AG08396 (cell line): Measurements from ENCODE around the gene TBL3.

Experiments
- DNase-seq: peaks from one replicate; pipeline ENCODE4 v3.0.0; 2012; ENCODE audit warnings: low spot score, mixed read lengths

The TBL3 gene

DNA sequence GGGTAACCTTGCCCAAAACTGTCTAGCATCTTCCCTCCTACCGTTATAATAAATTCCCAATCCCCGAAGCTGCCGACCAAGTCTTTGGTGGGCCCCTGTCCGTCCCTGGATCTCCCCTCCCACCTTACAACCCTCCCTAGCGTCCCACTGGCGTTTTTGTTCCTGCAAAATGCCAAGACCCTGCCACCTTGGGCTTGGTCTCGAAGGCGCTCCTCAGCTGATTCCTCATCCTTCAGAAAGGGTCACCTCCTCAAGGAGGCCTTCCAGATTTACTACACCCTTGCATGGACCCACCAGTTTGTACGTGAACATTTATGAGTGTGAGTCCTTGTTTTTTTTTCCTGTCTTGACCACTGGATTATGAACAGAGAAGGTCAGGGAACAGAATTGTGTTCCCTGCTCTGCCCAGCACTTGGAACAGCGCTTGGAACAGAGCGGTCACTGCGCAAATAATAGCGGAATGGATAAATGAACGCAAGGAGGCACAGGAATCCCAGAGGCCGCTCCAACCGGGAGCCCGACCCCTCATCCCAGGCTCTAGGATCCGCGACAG is 11.2 kb downstream of the TBL3 start:
- DNase-seq, result no peak

DNA sequence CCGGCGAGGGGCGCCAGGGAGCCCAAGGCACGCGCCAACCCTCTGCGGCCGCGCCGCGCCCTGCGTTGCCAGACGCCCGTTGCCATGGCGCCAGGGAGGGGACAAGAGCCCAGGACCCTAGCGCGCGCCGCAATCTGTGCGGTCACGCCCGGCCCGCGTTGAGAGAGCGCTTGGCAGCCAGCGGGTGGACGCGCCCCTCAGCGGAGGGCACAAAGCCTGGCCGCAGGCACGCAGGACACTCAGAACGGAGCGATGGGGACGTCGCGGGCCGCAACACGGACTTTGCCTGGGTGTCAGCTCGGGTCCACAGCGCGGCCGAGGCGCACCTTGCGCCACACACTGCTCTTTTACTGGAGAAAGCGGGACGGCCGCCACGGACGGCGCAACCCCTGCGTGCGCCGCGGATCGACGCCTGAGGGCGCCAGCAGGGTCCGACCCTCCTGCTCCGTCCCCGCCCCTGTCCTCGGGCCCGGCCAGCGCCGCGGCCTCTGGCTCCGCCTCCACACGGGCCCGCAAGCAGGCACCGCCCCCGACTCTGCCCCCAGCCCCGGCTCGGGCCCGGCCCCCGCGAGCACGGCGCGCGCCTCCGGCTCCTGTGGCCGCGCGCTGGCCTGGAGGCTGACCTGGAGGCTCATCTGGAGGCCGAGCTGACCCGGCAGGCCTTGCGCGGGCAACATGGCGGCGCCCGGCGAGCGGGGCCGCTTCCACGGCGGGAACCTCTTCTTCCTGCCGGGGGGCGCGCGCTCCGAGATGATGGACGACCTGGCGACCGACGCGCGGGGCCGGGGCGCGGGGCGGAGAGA is 11.9 kb downstream of the TBL3 start, which contains the start of gene GFER:
Gene GFER (plus strand): TSS at position 650 of the 803 bp plus-strand sequence. CDS start 26 bp downstream, at position 676.
- peak; percentile 99 for DNase-seq

DNA sequence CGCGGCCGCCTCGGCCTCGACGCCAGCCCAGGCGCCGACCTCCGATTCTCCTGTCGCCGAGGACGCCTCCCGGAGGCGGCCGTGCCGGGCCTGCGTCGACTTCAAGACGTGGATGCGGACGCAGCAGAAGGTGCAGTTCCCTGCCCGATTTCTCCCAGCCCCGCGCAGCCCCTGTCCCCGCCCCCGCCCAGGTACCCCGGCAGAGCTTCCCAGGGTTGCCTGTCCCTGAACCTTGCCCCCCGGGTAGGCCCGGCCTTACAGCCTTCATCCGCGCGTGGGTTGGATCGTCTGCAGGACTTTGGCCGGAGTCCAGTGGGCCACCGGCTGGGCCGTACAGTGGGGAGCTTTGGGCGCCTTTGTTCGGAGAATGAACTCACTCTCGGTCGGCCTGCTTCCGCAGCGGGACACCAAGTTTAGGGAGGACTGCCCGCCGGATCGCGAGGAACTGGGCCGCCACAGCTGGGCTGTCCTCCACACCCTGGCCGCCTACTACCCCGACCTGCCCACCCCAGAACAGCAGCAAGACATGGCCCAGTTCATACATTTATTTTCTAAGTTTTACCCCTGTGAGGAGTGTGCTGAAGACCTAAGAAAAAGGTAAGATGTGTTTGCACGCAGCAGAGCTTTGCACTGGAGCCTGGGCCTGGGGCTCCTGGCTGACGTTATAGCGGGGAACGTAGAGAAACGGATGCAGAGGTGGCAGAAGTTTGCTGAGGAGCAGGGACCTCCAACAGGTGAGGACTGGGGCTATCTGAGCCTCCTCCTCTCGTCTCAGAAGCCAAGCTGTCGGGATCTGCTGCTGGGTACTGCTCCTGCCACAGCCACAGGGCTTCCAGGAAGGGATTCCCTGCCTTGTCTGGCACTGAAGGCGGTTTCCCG is 12.7 kb downstream of the TBL3 start:
- DNase-seq, result peak; percentile 51

DNA sequence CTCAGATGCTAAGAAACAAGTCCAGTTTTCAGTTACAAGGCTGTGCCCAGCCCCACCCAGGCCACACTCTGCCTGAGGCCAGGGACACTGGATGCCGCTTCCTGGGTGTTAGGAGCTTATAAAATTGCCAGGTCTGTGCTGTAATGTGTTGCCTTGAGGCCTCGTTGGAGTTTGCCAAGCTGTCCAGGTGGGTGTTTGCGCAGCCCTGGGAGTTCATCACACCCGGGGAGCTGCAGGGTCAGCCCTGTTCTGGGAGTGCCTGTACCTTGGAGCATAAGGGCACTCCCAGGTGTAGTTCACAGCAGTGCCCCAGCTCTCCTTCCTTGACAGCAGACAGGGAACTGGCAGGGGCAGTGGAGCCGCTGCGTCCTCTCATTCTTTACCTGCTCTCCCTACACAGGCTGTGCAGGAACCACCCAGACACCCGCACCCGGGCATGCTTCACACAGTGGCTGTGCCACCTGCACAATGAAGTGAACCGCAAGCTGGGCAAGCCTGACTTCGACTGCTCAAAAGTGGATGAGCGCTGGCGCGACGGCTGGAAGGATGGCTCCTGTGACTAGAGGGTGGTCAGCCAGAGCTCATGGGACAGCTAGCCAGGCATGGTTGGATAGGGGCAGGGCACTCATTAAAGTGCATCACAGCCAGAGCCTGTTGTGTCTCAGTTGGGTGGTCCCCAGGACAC is 13.8 kb downstream of the TBL3 start:
- no peak for DNase-seq

DNA sequence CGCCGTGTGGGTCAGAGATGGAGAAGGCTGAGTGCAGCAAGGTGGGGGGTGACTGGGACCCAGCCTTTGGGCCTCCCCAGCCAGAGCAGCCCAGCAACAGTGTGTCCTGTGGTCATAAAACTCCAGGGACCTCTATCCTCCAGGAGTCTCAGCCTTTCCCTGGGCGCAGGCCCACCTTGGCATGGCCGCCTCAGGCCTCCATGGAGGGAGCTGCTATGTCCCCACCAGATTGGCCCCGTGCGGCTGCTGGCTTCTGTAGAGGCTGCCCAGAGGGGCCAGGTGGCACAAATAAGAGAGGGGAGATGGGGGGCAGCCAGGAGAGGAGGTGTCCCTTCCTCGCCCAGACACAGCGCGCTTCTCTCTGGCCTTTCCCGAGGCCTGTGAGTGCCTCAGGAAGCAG is 15.3 kb downstream of the TBL3 start:
- DNase-seq, result no peak

DNA sequence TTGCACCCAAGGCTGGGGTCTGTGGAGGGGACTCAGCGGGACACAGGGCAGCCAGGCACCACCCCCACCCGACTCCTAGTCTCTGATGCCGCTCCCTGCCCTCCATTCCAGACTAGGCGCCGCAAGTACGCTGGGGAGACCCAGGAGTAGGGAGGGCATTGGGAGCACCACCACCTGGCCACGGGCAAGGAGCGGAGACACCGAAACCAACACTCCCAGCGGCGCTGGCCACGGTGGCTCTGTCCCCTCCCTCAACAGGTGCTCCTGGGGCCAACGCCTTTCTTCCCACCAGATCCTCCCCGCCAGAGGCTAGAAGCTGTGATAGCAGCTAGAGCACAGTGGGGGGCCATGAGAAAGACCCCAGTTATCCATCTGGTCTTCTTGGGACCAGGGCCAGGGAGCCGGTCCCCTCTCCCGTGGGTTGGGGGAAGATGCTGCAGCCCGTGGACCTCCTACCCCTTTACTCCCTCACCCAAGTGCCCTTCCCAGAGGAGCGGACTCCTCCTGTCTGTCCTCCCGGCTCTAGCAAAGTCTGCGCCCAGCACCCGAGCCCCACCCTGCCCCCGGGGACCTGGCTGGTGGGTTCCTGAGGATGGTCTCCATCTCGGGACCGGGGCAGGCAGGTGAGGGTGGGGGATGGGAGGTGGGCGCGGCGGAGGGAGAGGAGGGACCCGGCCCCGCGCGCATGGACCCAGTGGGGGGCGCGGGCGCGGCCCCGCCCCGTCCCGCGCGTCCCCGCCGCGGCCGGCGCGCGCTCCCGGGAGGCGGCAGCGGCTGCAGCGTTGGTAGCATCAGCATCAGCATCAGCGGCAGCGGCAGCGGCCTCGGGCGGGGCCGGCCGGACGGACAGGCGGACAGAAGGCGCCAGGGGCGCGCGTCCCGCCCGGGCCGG is 17.6 kb downstream of the TBL3 start, which contains the start of gene SYNGR3:
Gene SYNGR3 (plus strand): TSS at position 762 of the 892 bp plus-strand sequence. CDS start 133 bp downstream, outside the sequence.
- peak; percentile 68 for DNase-seq

DNA sequence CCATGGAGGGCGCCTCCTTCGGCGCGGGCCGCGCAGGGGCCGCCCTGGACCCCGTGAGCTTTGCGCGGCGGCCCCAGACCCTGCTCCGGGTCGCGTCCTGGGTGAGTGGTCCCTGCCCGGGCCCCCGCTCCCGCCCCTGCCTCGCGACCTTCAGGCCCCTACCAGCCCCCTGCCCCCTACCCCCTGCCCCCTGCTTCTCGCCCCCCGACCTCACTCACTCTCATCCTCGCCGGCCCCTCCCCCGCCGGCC is 18.2 kb downstream of the TBL3 start:
- DNase-seq, result no peak

DNA sequence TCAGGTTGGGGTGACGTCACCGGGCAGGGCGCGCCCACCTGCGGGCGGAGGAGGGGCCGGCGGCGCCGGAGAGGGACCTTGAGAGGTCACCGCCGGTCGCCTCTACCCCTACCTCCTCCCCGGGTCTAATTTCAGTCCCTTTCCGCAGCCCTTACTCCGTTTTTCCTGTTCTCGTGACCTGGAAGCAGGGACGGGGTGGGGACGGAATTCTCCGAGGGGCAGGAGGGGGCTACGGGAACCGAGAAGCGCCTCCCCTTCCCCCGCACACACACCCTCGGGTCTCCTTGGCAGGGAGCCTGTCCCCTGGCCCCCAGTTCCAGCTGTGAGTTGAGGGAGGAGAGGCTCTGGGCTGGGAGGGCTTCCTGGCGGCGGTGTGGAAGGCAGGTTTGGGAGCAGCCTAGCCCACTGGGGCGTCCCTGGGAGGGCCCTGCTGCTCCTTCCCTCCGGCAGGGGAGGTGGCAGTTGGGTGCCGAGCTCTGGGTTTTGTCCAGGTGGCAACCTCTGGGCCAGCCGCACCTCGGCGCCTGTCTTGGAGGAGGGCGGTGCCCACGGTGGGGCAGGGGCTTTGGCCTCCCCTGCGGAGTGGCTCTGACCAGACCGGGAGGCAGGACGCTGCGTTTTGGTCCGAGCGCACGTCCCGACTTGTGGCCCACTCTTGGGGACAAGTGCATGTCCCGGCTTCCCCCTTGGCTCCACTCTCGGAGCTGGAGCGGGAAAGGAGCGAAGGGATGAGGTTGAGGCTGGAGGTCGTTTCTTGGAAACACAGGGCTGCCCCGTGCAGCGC is 18.7 kb downstream of the TBL3 start:
- DNase-seq, result no peak

DNA sequence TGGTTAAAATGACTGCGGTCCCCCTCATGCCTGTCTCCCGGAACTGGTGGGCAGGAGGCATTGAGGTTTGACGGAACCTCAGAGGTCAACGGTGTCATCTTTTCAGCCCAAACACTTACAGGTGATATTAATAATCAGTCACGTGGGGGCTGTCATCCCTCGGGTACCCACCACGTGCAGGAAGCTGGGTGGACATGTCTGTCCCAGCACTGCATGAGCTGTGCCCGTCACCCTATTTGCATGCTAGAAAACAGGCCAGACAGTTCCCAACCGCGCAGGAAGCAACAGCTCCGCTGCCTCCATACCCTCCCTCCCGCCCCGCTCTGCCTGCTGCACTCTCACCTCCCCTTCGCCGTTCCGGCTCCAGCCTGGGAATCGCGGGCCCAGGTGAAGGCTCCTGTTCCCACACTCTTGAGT is 19.3 kb downstream of the TBL3 start:
- no peak for DNase-seq

DNA sequence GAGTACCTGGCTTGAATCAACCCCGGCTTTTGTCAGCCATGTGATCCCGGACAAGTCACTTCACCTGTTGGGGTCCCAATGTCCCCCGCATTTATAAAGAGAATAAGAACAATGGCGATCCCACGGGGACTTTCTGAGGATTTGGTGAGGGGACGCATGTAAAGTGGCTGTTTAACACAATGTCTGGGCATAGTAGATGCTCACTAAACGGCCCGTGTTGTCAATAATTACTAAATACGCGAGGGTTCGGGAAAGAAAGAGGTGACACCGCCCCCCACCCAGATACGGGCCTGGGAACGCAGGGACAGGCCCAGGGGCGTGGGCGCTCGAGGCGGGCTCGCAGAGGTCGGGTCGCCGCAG is 19.7 kb downstream of the TBL3 start:
- no peak for DNase-seq

DNA sequence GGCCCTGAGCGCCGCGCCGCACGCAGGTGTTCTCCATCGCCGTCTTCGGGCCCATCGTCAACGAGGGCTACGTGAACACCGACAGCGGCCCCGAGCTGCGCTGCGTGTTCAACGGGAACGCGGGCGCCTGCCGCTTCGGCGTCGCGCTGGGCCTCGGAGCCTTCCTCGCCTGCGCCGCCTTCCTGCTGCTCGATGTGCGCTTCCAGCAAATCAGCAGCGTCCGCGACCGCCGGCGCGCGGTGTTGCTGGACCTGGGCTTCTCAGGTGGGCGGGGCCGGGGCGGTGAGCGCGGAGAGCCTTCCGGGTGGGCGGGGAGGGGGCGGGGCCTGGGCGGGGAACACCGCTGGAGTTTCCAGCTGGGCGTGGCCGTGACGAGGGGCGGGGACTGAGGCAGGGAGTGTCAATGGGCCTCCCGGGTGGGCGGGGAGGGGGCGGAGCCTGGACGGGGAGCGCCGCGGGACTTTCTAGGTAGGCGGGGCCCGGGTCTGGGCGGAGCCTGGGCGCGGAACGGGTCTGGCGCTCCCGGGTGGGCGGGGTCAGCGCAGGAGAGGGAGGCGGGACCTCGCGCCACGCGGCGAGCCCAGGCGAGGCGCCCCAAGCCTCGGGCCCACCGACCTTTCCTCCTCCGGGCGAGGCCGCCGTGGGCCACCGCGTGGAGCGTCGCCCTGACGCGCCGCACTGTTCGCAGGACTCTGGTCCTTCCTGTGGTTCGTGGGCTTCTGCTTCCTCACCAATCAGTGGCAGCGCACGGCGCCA is 20.3 kb downstream of the TBL3 start:
- DNase-seq, result peak; percentile 95

DNA sequence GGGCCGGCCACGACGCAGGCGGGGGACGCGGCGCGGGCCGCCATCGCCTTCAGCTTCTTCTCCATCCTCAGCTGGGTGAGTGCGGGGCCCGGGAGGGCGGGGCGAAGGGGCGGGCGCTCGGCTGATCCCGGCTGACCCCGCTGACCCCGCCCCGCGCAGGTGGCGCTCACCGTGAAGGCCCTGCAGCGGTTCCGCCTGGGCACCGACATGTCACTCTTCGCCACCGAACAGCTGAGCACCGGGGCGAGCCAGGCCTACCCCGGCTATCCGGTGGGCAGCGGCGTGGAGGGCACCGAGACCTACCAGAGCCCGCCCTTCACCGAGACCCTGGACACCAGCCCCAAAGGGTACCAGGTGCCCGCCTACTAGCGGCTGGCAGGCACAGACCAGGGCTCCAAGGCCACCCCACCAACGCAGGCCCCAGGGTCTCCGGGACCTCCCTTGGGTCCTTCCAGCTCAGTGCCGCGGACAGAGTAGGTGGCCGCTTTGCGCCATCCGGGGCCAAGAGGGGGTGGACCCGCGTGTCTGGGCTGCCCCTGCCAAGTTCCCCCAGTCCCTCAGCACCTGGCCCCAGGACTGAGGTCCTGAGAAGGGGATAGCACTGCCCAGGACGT is 21.0 kb downstream of the TBL3 start:
- no peak for DNase-seq

DNA sequence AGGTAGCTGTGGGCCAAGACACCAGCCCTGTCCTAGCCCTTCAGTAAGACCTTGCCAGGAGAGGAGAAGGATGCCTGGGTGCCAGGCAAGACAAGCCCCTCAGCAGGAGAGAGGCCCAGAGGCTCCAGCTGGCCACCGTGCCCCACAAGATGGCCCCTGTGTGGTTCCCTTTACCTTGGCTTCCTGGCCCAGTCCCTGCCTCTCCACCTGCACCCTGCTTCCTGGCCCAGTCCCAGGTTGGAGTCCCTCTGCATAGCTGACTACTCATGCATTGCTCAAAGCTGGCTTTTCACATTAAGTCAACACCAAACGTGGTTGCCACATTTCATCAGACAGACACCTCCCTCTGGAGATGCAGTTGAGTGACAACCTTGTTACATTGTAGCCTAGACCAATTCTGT is 21.9 kb downstream of the TBL3 start:
- DNase-seq, result no peak

DNA sequence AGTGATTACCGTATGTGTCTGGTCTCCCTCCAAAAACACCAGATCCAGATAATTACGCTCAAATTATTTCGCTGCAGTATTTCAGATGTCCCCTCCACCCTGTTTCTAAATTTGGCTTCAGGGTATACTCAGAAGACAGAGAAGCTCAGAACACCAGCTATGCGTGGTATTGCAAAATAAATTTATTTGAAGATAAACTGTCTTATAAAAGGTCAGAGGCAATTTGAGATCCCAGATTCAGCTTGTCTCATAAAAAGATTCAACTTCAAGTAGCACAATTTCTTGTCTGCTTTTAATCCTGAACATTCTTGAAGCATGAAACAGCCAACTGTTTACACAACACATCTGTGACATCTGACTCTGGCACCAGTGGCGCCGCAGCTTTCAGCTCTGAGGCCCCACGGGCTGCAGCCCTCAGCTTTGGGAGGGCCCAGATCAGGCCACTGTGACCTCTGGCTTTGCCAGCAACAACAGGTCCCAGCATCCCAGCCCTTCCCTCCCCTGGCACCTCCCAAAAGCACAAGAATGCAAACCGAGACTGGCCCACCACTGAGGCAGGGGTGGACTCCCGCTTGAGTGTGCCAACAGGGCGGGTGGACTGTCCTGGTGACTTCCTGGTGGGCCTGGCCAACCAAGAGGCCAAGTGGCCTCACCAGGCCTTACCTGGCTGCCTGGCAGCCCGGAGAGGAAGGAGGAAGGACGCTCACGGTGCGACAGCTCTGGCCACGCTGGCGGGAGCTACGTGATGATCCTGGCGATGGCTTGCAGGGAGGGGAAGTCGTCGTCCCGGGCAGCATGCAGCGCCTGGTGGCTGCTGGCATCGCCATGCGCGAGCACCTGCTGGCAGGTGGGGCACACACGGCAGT is 25.9 kb downstream of the TBL3 start:
- DNase-seq, result peak; percentile 73

DNA sequence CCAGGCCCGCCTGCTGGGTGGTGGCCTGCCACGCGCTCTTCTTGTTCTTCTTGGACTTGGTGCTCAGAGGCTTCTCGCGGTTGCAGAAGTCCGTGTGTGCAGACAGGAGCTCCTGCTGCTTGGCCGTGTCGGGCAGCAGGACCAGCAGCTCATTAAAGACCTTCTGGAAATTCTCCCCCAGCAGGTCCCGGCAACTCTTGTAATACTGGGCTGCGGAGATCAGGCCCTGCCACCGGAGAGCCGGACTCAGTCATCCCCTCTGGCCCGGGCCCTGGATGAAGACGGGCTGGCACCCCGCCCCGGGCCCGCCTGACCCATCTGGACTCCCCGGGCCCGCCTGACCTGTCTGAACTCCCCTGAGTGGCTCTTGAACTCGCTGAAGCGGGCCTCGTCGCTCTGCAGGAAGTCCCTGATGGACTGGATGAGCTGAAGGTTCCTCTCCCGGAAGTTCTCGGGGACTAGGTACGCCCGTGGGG is 26.5 kb downstream of the TBL3 start:
- DNase-seq, result no peak

DNA sequence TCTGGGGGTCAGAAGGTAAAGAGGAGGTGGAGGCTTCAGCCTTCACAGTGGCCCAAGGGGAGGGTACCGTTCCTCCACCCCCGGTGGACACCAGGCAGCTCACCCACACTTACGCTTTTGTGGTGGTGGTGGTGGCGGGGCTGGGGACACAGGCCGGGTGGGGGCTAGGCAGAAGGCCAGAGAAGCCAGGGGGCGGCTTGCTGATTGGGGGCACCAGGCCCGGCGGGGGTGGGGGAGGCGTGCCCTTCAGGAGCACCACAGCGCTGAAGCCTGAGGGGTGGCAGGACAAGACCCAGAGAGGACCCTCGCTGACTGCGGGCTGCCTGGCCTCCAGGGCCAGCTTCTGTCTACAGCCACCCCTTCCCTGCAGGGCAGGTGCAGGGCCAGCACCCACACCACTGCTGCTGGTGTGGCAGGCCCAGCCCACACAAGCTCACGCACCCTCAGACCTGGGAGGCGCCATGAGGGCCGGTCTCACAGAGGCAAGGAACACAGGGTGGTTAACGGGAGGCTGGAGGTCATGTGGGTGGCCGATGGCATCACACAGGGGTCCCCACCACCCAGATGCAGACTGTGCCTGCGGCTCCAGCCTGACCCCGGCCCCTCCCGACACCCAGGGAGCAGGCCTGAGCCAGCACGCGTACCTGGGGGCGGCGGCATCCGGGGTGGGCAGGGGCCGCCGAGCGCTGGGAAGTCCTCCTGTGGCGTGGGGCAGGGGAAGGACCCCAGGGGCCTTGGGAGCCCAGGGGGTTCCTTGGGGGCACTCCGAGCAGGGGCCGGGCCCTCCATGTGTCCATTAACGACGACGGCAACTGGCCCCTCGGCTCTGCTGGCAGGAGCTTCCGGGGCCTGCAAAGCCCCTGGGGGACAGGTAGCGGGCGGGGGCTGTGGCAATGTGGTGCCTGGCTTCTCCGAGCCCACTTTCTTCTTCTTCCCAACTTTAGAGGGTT is 27.3 kb downstream of the TBL3 start:
- DNase-seq, result no peak

DNA sequence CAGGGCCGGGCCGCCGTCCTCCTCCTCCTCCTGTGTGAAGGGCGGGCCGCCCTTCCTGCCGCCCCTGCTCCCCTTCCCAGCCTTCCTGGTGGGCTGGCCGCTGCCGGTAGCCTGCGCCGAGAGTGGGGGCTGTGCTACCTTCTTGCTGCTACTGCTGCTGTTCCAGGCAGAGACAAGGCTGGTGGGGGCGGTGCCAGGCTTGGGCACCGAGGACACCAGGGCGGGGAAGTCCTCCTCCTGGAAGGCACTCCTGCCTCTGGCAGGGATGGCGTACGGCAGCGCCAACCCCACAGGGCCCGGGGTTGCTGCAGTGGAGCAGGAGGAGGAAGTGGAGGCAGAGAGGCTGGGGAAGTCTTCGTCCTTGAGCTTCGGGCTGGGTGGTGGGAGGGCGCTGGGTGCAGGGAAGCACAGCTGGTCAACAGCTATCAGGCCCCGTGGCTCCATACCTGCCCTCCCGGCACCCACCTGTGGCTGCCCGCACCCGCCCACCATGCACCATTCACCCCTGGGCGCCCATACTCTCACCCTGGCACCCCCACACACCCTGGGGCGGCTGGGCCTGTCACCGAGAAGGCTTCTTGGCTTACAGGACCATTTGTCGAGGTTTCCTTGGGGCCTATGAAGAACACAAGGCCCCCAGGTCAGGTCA is 28.1 kb downstream of the TBL3 start:
- DNase-seq, result no peak
